ENCODE data around the gene NPIPB2.

GRCh38 chr16:11896486-11897176 is 45.2 kb downstream of the NPIPB2 start:
- no peak for TF ChIP-seq EZH2 (IDR thresholded peaks at IDR 0.05; ENCODE audit: low read depth, low read length, severe bottlenecking)
- TF ChIP-seq CBX5 (IDR thresholded peaks at IDR 0.05; ENCODE audit: low read depth, low read length), result no peak
- TF ChIP-seq SIN3A (conservative IDR thresholded peaks at IDR 0.05 in 1 of 2, IDR thresholded peaks at IDR 0.05 in 1 of 2; ENCODE audit: low read depth in 1 of 2, low read length in 2 of 2), result no peak
- no peak for TF ChIP-seq CTCF (IDR thresholded peaks at IDR 0.05; ENCODE audit: control extremely low read depth in 1 of 3, insufficient read depth in 1 of 3, low read depth in 1 of 3, low read length in 3 of 3)

All from H1 (cell line).